HG03108 (cell line): ENCODE measurements around the gene PARD3.
"Not testable (repeated sequence)": the region's sequence is repeated elsewhere in the genome, so short reads cannot be mapped to it uniquely, and the experiment has no call there.

Experiments
- ATAC-seq: cut with Tn5 transposase; IDR thresholded peaks from one replicate; pipeline ENCODE4 v1.9.1; 2021; ENCODE audit warnings: moderate library complexity; ENCODE audit not compliant: unreplicated experiment

PARD3 gene

GRCh38 chr10:34719328-34719727 lies 95.8 kb downstream of the PARD3 start:
- ATAC-seq: no peak

- ATAC-seq: no peak
Measured at GRCh38 chr10:34717429-34717828, 97.7 kb downstream of the PARD3 start.

- no peak for ATAC-seq
Measured at GRCh38 chr10:34716958-34717357, 98.1 kb downstream of the PARD3 start.

- ATAC-seq: no peak
Measured at GRCh38 chr10:34716234-34716633, 98.9 kb downstream of the PARD3 start.

GRCh38 chr10:34715511-34716187 lies 99.4 kb downstream of the PARD3 start:
- ATAC-seq: no peak

- ATAC-seq: no peak
Measured at GRCh38 chr10:34713875-34714274, 101.2 kb downstream of the PARD3 start.

- ATAC-seq: no peak
Measured at GRCh38 chr10:34711500-34711899, 103.6 kb downstream of the PARD3 start.

GRCh38 chr10:34710391-34710751 lies 104.7 kb downstream of the PARD3 start:
- ATAC-seq: no peak

GRCh38 chr10:34709637-34710390 lies 105.3 kb downstream of the PARD3 start:
- no peak for ATAC-seq

GRCh38 chr10:34707656-34708055 lies 107.4 kb downstream of the PARD3 start:
- ATAC-seq: no peak

GRCh38 chr10:34706992-34707391 lies 108.1 kb downstream of the PARD3 start:
- not testable (repeated sequence) for ATAC-seq

- ATAC-seq: no peak
Measured at GRCh38 chr10:34706147-34706546, 108.9 kb downstream of the PARD3 start.

GRCh38 chr10:34705563-34705962 lies 109.5 kb downstream of the PARD3 start:
- ATAC-seq: no peak

GRCh38 chr10:34704526-34705184 lies 110.4 kb downstream of the PARD3 start:
- ATAC-seq: no peak

- no peak for ATAC-seq
Measured at GRCh38 chr10:34702982-34703381, 112.1 kb downstream of the PARD3 start.

- ATAC-seq: no peak
Measured at GRCh38 chr10:34702093-34702937, 112.8 kb downstream of the PARD3 start.

- ATAC-seq: no peak
Measured at GRCh38 chr10:34701194-34701593, 113.9 kb downstream of the PARD3 start.

- ATAC-seq: not testable (repeated sequence)
Measured at GRCh38 chr10:34700752-34701151, 114.3 kb downstream of the PARD3 start.

GRCh38 chr10:34699904-34700517 lies 115.1 kb downstream of the PARD3 start:
- no peak for ATAC-seq

- no peak for ATAC-seq
Measured at GRCh38 chr10:34698979-34699378, 116.1 kb downstream of the PARD3 start.
